K562 (cell line): ENCODE measurements around the gene DPY30. TPM values are rescaled to one million over a fixed set of nuclear protein-coding genes. Genes with fewer than 3 reads are reported as not detected.
A peak's percentile ranks its signal among the peaks of the same experiment; 100 is the strongest.

Experiments
- ATF3 ChIP-seq, 2 experiments: fragments of 450-650 bp in 1 of 2; sonication (generic) in 1 of 2; formaldehyde crosslinking in 1 of 2; IDR thresholded peaks in 1 of 2; conservative IDR thresholded peaks in 1 of 2; 2 replicates each; pipeline versions ENCODE4 v1.6.1 to v1.8.1; 2016 to 2023; ENCODE audit warnings: mild to moderate bottlenecking in 2 of 2, moderate library complexity in 2 of 2, inconsistent platforms in 1 of 2, missing genetic modification reagents in 1 of 2
- ATF6 ChIP-seq: sonication (generic); formaldehyde crosslinking; IDR thresholded peaks from 2 replicates; pipeline ENCODE4 v1.4.0; 2020; ENCODE audit warnings: mild to moderate bottlenecking, missing genetic modification reagents
- CEBPZ ChIP-seq: fragments of 150-350 bp; IDR thresholded peaks from 2 replicates; pipeline ENCODE4 v1.6.1; 2014; ENCODE audit warnings: low read depth, mild to moderate bottlenecking, low read length, borderline replicate concordance
- ELF1 ChIP-seq: fragments of 200-800 bp; sonication (Bioruptor generic); IDR thresholded peaks from 2 replicates; pipeline ENCODE4 v1.6.1; 2016; ENCODE audit warnings: missing genetic modification characterization, missing compliant biosample characterization
- EP300 ChIP-seq: IDR thresholded peaks from 2 replicates; pipeline ENCODE4 v1.6.1; 2012; ENCODE audit warnings: low read length, improper control_type of control experiment
- ETS1 ChIP-seq: conservative IDR thresholded peaks from 2 replicates; pipeline ENCODE4 v1.6.1; 2011; ENCODE audit warnings: low read depth, mild to moderate bottlenecking, low read length; ENCODE audit not compliant: control insufficient read depth
- FOXJ2 ChIP-seq: fragments of 200-800 bp; sonication (Bioruptor generic); IDR thresholded peaks from 2 replicates; pipeline ENCODE4 v1.6.1; 2016; ENCODE audit warnings: missing genetic modification characterization, missing compliant biosample characterization
- HLTF ChIP-seq: fragments of 450-650 bp; IDR thresholded peaks from 2 replicates; pipeline ENCODE4 v1.6.1; 2016
- MTF1 ChIP-seq: fragments of 250-450 bp; sonication (Bioruptor Pico); IDR thresholded peaks from 2 replicates; pipeline ENCODE4 v1.9.0; 2021; ENCODE audit warnings: moderate library complexity, mild to moderate bottlenecking, inconsistent platforms, borderline replicate concordance
- NCOA4 ChIP-seq: fragments of 450-650 bp; IDR thresholded peaks from 2 replicates; pipeline ENCODE4 v1.6.1; 2018; ENCODE audit warnings: mild to moderate bottlenecking; ENCODE audit not compliant: partially characterized antibody
- NRF1 ChIP-seq, 2 experiments: fragments of 450-650 bp; IDR thresholded peaks in 1 of 2; conservative IDR thresholded peaks in 1 of 2; 2 replicates each; pipeline ENCODE4 v1.6.1; 2014; ENCODE audit warnings: mild to moderate bottlenecking in 2 of 2
- PKNOX1 ChIP-seq: fragments of 450-650 bp; IDR thresholded peaks from 2 replicates; pipeline ENCODE4 v1.6.1; 2016
- RBFOX2 ChIP-seq: fragments of 200-400 bp; formaldehyde crosslinking; IDR thresholded peaks from 2 replicates; pipeline ENCODE4 v1.6.1; 2017; ENCODE audit warnings: low read depth, mild to moderate bottlenecking, low read length, moderate library complexity
- TOE1 ChIP-seq, 2 experiments: fragments of 450-650 bp in 1 of 2; sonication (generic) in 1 of 2; formaldehyde crosslinking in 1 of 2; IDR thresholded peaks; 2 replicates each; pipeline versions ENCODE4 v1.7.1 to v1.8.0; 2016 to 2022; ENCODE audit warnings: borderline replicate concordance in 2 of 2, mild to moderate bottlenecking in 2 of 2, antibody characterized with exemption in 1 of 2, inconsistent platforms in 1 of 2, low read depth in 1 of 2, missing genetic modification reagents in 1 of 2, moderate library complexity in 1 of 2
- polyA plus RNA-seq, 8 experiments: library from polyadenylated mRNA; depleted of rRNA in 4 of 8; stranded (reverse) in 5 of 8; unstranded in 3 of 8; fragments of >200 nt; fragmentation: Nextera tagmentation in 2 of 8; fragmentation: Illumina TruSeq in 1 of 8; extraction: Ambion mirVana in 2 of 8; extraction: Trizol in 1 of 8; gene quantifications; 2 replicates each; pipeline versions ENCODE4 v1.2.1 to v1.2.3, GENCODE V29; 2011 to 2014; ENCODE audit warnings: inconsistent platforms in 1 of 8, missing spikeins in 1 of 8
- total RNA-seq, 7 experiments: library from RNA; depleted of rRNA in 6 of 7; stranded (reverse); fragments of >200 nt in 6 of 7; fragmentation: Illumina TruSeq in 2 of 7; extraction: Trizol in 2 of 7; gene quantifications; 2 replicates each; pipeline versions ENCODE4 v1.2.1 to v1.2.3, GENCODE V29; 2011 to 2021; ENCODE audit warnings: low replicate concordance in 1 of 7

Gene DPY30
- total and polyA plus RNA-seq, 9 of the 15 experiments (the other 6 are each of a cell fraction or from before 2014, with no cell fraction given): 64.6 to 402 (median 116) TPM

GRCh38 chr2:32063310-32064020 is 23.9 kb upstream of the DPY30 start, which contains the start of gene SPAST (continued):
- TF ChIP-seq PKNOX1 (peak; percentile 50; the same call in 1 of the 2 replicates), MTF1 (CRISPR knock-in tag) (no peak), ATF6 (CRISPR knock-in tag) (0 out of 2 replicates have a peak, but pooled peaks have one; percentile 17), EP300 (peak; percentile 14; the same call in 1 of the 2 replicates), ATF3 (IDR thresholded peaks at IDR 0.05) (no peak), ATF3 (CRISPR knock-in tag; conservative IDR thresholded peaks at IDR 0.05) (0 out of 2 replicates have a peak, but pooled peaks have one; percentile 17), NCOA4 (no peak), NRF1 (conservative IDR thresholded peaks at IDR 0.05 in 1 of 2, IDR thresholded peaks at IDR 0.05 in 1 of 2) (peak; percentile 99), HLTF (no peak), CEBPZ (no peak), FOXJ2 (peak; percentile 92; the same call in 1 of the 2 replicates), TOE1 (IDR thresholded peaks at IDR 0.05; ENCODE audit: borderline replicate concordance) (peak; percentile 76; the same call in 1 of the 2 replicates), TOE1 (CRISPR knock-in tag; IDR thresholded peaks at IDR 0.05; ENCODE audit: borderline replicate concordance, low read depth) (no peak), RBFOX2 (peak; percentile 87), ELF1 (peak; percentile 54; the same call in 1 of the 2 replicates), ETS1 (peak; percentile 82; the same call in 1 of the 2 replicates)
